Epithelial cell of esophagus (primary cell): ENCODE results near the gene INSRR.
A peak's percentile ranks its signal among the peaks of the same experiment; 100 is the strongest.

Experiments used
- DNase-seq: peaks from one replicate; pipeline ENCODE4 v3.0.0; 2010; ENCODE audit warnings: low read depth
- H3K4me3 ChIP-seq: 2 replicates; pipeline ENCODE4 v1.5.1; 2011; ENCODE audit warnings: mild to moderate bottlenecking, low read length, control low read depth
- TF ChIP-seq, protein P1 (sequence below): IDR thresholded peaks from 2 replicates; pipeline ENCODE4 v1.5.1; 2011; ENCODE audit warnings: low read depth, mild to moderate bottlenecking, low read length, control low read depth, inconsistent platforms; ENCODE audit not compliant: insufficient read depth; ENCODE audit errors: missing control alignments

The INSRR gene

DNA sequence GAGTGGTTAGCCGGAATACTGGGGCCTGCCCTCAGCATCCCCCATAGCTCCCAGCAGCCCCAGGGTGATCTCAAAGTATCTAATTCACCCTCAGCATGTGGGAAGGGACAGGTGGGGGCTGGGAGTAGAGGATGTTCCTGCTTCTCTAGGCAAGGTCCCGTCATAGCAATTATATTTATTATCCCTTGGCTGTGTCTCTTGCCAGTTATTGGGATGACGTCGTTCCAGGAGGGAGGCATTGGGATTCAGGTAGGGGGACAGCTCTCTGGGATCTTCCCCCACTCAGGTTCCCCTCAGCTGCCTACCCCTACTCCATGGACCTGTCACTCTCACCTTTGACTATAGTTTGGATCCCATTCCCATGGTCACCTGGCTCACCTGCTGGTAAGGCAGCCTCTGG lies 22.7 kb upstream of the INSRR start:
- DNase-seq = no peak
- TF ChIP-seq, protein P1, sequence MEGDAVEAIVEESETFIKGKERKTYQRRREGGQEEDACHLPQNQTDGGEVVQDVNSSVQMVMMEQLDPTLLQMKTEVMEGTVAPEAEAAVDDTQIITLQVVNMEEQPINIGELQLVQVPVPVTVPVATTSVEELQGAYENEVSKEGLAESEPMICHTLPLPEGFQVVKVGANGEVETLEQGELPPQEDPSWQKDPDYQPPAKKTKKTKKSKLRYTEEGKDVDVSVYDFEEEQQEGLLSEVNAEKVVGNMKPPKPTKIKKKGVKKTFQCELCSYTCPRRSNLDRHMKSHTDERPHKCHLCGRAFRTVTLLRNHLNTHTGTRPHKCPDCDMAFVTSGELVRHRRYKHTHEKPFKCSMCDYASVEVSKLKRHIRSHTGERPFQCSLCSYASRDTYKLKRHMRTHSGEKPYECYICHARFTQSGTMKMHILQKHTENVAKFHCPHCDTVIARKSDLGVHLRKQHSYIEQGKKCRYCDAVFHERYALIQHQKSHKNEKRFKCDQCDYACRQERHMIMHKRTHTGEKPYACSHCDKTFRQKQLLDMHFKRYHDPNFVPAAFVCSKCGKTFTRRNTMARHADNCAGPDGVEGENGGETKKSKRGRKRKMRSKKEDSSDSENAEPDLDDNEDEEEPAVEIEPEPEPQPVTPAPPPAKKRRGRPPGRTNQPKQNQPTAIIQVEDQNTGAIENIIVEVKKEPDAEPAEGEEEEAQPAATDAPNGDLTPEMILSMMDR = no peak

DNA sequence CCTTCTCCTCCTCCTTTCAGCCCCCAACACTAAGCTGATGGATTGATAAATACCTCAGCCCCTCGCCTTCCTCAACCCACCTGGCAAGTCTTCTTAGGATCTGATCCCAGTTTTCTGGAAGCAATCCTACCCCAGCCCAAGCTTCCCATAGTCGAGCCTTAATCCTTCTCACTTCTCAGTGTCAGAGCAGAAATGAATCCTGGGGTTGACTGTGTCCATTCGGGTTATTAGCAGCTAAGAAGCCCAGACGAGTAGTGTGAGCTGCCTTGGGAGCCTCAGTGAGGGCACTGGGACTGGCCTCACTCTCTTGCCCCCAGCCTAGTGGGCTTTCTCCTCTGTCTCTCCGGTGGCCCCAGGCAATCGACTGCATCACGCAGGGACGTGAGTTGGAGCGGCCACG lies 22.2 kb upstream of the INSRR start:
- no peak overlapping the region for H3K4me3 ChIP-seq
- no peak for DNase-seq
- TF ChIP-seq, protein P1 = no peak

More for the DNA sequence above, 22.7 kb upstream of the INSRR start:
- H3K4me3 ChIP-seq = no peak overlapping the region

DNA sequence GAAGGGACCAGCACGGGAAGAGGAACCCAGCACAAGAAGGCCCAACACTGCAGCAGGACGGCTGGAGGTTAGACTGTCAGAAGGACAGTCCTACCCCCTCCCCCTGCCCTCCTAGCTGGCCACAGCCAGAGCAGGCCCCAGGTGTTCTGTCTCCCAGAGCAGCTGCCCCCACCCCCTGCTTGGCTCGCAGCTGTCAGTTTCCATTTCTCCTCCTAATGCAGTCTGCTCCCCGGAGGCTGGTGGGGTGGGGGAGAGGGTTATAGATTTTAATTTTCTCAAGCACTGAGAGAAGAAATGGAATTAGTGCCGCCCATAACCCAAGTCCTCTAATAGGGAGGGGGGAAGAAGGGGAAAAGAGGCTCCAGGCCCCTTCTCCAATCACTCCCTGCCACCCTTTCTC lies 21.6 kb upstream of the INSRR start:
- DNase-seq = no peak
- no peak overlapping the region for H3K4me3 ChIP-seq
- TF ChIP-seq, protein P1 = no peak

DNA sequence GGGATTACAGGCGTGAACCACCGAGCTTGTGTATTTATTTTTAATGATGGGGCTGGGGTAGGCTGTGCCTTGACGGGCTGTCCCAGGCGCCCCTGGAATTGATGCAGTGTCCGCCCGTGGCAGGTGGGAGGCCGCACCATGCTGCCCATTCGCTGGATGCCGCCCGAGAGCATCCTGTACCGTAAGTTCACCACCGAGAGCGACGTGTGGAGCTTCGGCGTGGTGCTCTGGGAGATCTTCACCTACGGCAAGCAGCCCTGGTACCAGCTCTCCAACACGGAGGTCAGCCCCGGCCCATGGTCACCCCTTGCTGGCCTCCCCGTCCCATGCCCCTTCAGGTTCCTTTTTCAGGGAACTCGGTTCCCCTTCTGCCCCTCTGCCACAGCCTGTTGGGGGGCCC lies 21.0 kb upstream of the INSRR start:
- no peak for DNase-seq
- TF ChIP-seq, protein P1 = no peak
- no peak overlapping the region for H3K4me3 ChIP-seq

DNA sequence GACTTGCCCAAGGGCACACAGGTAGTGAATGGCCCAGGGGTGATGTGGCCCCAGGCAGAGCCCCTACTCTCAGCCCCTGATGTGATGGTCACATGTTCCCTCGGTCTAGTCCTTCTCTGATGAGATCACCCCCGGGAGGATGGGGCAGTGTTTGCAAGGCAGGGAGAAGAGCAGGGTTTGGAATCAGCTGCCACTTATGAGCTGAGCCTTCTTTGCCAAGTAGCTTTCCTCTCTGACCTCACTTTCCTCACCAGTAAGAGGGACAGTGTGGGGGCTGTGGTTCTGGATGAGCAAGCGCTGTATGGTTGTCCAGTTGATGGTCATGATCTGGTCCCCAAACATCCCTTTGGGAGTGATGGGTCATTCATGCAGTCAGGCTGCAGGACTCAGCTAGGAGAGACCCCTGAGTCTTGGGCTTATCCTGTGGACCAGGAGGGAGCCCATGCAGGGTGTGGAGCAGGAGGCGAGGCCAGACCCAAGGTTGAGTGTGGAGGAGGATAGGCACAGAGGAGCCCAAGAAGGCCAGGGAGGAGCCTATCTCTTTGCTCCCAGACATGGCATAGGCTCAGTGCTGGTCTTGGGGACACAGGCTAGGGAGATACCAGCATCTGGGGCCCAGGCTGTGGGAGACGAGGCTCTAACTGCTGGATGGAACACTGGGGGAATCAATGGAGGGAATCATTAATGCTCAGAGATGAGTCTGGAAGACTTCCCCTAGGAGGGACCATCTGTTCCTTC lies 18.7 kb upstream of the INSRR start:
- no peak overlapping the region for H3K4me3 ChIP-seq

DNA sequence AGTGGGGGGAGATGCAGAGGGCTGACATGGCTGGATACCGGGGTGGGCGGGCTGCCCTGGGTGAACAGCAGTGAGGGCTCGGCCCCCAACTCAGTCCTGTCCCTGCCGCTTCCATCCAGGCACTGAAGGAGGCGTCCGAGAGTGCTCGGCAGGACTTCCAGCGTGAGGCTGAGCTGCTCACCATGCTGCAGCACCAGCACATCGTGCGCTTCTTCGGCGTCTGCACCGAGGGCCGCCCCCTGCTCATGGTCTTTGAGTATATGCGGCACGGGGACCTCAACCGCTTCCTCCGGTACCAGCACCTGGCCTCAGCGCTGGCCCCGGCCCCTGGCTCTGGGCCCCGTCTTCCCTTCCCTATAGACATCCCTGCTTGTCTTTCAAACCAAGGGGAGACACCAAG lies 17.4 kb upstream of the INSRR start:
- TF ChIP-seq, protein P1 = peak; percentile 41
- DNase-seq = peak; percentile 29
- no peak overlapping the region for H3K4me3 ChIP-seq

More for the DNA sequence above, 18.7 kb upstream of the INSRR start:
- TF ChIP-seq, protein P1 = no peak
- no peak for DNase-seq

DNA sequence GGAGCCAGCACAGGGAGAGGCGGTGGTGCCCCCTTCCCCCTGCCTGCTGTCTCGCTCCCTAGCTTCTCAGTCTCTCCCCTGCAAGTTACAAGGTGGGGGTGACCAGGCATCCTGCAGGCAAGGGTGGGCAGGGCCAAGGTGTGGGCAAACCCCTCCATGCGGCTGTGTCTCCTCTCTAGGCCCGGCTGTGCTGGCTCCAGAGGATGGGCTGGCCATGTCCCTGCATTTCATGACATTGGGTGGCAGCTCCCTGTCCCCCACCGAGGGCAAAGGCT lies 16.4 kb upstream of the INSRR start:
- H3K4me3 ChIP-seq = no peak overlapping the region
- TF ChIP-seq, protein P1 = no peak
- no peak for DNase-seq
